Measurements from ENCODE around the gene FRY.

FRY gene

DNA sequence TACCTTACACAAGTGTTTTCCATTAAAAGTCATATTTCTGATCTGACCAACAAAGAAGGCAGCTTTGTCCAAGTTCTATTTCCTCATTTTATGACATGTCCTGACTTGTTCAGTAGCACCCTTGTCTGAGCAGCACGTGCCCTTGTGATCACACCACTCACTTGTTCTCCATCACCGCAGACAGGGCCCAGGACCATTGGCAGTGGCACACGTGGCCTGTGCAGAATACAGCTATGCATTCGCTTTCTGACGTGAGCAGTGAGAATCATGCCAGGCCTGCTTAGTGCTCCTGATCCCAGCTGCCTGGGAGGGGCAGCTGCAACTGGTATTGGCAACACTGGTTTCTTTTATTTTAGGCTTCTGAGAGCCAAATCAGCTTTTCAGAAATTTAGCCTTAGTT, 134.2 kb downstream of the FRY start:
- ChIA-PET POLR2A (ENCODE audit: low non-redundant PET) (no interaction called here), CTCF (no interaction called here)
- peak; percentile 16 for DNase-seq (ENCODE audit: low spot score)
- H3K27ac ChIP-seq: no peak overlapping the region
- TF ChIP-seq CTCF (conservative IDR thresholded peaks at IDR 0.05; ENCODE audit: low read depth): no peak

- no peak overlapping the region for H3K27ac ChIP-seq
- DNase-seq (ENCODE audit: low spot score): no peak
- CTCF ChIA-PET: interaction anchor here (0.6 to 1.0 kb wide), 2 partner anchors 59 to 218 kb away, joined by 3 read pairs; no protein-coding TSS in a partner anchor
- no peak for TF ChIP-seq CTCF (conservative IDR thresholded peaks at IDR 0.05; ENCODE audit: low read depth)
- POLR2A ChIA-PET (ENCODE audit: low non-redundant PET): no interaction called here
Measured at GRCh38 chr13:32168131-32168530, 136.6 kb downstream of the FRY start.

GRCh38 chr13:32170841-32171240, 139.3 kb downstream of the FRY start:
- ChIA-PET POLR2A (ENCODE audit: low non-redundant PET) (no interaction called here), CTCF (no interaction called here)
- H3K27ac ChIP-seq: no peak overlapping the region
- TF ChIP-seq CTCF (conservative IDR thresholded peaks at IDR 0.05; ENCODE audit: low read depth): no peak
- no peak for DNase-seq (ENCODE audit: low spot score)

DNA sequence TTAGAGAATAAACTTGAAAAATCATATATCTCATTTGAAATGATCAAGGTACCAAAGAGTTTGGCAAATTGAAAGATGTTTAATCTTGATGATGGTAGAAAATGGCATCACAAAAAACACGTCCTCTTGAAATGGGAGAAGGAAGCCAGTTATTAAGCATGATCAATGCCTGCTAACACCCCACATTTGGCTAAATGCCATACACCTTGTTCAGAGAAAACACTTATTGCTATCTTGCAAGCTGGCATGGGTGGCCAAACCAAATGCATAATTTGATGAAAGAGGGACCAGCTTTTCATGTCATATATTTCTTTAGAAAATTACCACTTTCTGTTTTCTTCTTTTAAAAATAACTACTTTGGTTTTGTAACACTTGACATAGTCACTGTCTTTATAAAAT, 142.3 kb downstream of the FRY start:
- no peak overlapping the region for H3K27ac ChIP-seq
- TF ChIP-seq CTCF (conservative IDR thresholded peaks at IDR 0.05; ENCODE audit: low read depth): no peak
- CTCF ChIA-PET: no interaction called here
- POLR2A ChIA-PET (ENCODE audit: low non-redundant PET): no interaction called here
- DNase-seq (ENCODE audit: low spot score): no peak

- no peak overlapping the region for H3K27ac ChIP-seq
- no peak for TF ChIP-seq CTCF (conservative IDR thresholded peaks at IDR 0.05; ENCODE audit: low read depth)
- DNase-seq (ENCODE audit: low spot score): no peak
- ChIA-PET POLR2A (ENCODE audit: low non-redundant PET) (no interaction called here), CTCF (no interaction called here)
Measured at GRCh38 chr13:32174366-32174765, 142.8 kb downstream of the FRY start.

- POLR2A ChIA-PET (ENCODE audit: low non-redundant PET): no interaction called here
- no peak overlapping the region for H3K27ac ChIP-seq
- CTCF ChIA-PET: no interaction called here
- no peak for DNase-seq (ENCODE audit: low spot score)
- TF ChIP-seq CTCF (conservative IDR thresholded peaks at IDR 0.05; ENCODE audit: low read depth): no peak
Measured at GRCh38 chr13:32175307-32175706, 143.7 kb downstream of the FRY start.

DNA sequence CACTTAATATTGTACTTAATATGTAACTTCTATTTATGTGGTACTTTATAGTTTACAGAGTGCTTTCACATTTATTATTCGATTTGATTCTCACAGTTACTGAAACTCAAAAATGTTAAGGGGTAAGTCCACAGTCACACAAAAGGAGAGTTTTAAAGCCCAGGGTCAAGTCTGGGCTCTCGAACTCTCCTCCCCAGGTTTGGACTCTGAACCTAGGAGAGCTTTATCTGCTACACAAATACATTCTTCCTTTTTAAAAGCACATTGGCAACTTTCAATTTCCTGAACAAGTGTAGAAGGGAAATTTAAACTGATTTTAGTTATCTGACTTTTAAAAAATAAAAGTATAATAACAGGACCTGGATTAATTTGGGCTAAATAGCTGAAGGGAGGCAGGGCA, 144.4 kb downstream of the FRY start:
- H3K27ac ChIP-seq: no peak overlapping the region
- DNase-seq (ENCODE audit: low spot score): no peak
- TF ChIP-seq CTCF (conservative IDR thresholded peaks at IDR 0.05; ENCODE audit: low read depth): no peak
- ChIA-PET POLR2A (ENCODE audit: low non-redundant PET) (no interaction called here), CTCF (no interaction called here)

Data from RWPE1 (cell line).